K562 (cell line): ENCODE measurements around the gene TPGS1. TPM values are rescaled to one million over a fixed set of nuclear protein-coding genes. Genes with fewer than 3 reads are reported as not detected.

Experiments used
- ARID2 ChIP-seq: fragments of 450-650 bp; IDR thresholded peaks from 2 replicates; pipeline ENCODE4 v1.6.1; 2017; ENCODE audit warnings: antibody characterized with exemption, mild to moderate bottlenecking
- BCOR ChIP-seq: fragments of 450-650 bp; IDR thresholded peaks from 2 replicates; pipeline ENCODE4 v1.6.1; 2016
- CREM ChIP-seq: IDR thresholded peaks from 2 replicates; pipeline ENCODE4 v1.6.1; 2014; ENCODE audit warnings: antibody characterized with exemption, low read depth
- CTCF ChIP-seq, 3 experiments: IDR thresholded peaks in 2 of 3; conservative IDR thresholded peaks in 1 of 3; 2 replicates each; pipeline ENCODE4 v1.5.1; 2011 to 2012; ENCODE audit warnings: low read length in 3 of 3, mild to moderate bottlenecking in 3 of 3, control low read depth in 2 of 3, improper control_type of control experiment in 1 of 3, inconsistent platforms in 1 of 3, low read depth in 1 of 3, mixed read lengths in 1 of 3, moderate library complexity in 1 of 3; ENCODE audit not compliant: insufficient read depth in 2 of 3
- ELK3 ChIP-seq: fragments of 450-650 bp; formaldehyde crosslinking; IDR thresholded peaks from 2 replicates; pipeline ENCODE4 v1.4.0; 2020; ENCODE audit warnings: mild to moderate bottlenecking
- MCM3 ChIP-seq: fragments of 450-650 bp; IDR thresholded peaks from 2 replicates; pipeline ENCODE4 v1.6.1; 2016
- OTX1 ChIP-seq: fragments of 450-650 bp; formaldehyde crosslinking; IDR thresholded peaks from 2 replicates; pipeline ENCODE4 v1.4.0; 2022; ENCODE audit warnings: mild to moderate bottlenecking
- RAD51 ChIP-seq: fragments of 450-650 bp; IDR thresholded peaks from 2 replicates; pipeline ENCODE4 v1.7.1; 2016; ENCODE audit warnings: low read depth, mild to moderate bottlenecking, borderline replicate concordance
- RCOR1 ChIP-seq, 2 experiments: IDR thresholded peaks; 2 replicates each; pipeline ENCODE4 v1.6.1; 2012; ENCODE audit warnings: low read depth in 2 of 2, low read length in 2 of 2, borderline replicate concordance in 1 of 2, improper control_type of control experiment in 1 of 2
- SP1 ChIP-seq: sonication (generic); formaldehyde crosslinking; IDR thresholded peaks from 2 replicates; pipeline ENCODE4 v1.8.1; 2022; ENCODE audit warnings: mild to moderate bottlenecking, missing genetic modification reagents
- TRIM24 ChIP-seq, 2 experiments: fragments of 450-650 bp; IDR thresholded peaks; 2 replicates each; pipeline ENCODE4 v1.6.1; 2016
- TRIM25 ChIP-seq: fragments of 450-650 bp; IDR thresholded peaks from 2 replicates; pipeline ENCODE4 v1.7.0; 2016; ENCODE audit warnings: borderline replicate concordance
- USF2 ChIP-seq: sonication (generic); formaldehyde crosslinking; IDR thresholded peaks from 2 replicates; pipeline ENCODE4 v1.5.0; 2020; ENCODE audit warnings: missing genetic modification reagents
- YBX1 ChIP-seq: fragments of 450-650 bp; IDR thresholded peaks from 2 replicates; pipeline ENCODE4 v1.7.1; 2016; ENCODE audit warnings: mild to moderate bottlenecking
- ZEB2 ChIP-seq: fragments of 450-650 bp; IDR thresholded peaks from 2 replicates; pipeline ENCODE4 v1.6.1; 2016
- ZFP1 ChIP-seq: fragments of 450-650 bp; formaldehyde crosslinking; IDR thresholded peaks from 2 replicates; pipeline ENCODE4 v1.4.0; 2020; ENCODE audit warnings: mild to moderate bottlenecking, mixed read lengths
- ZNF263 ChIP-seq: sonication (generic); formaldehyde crosslinking; IDR thresholded peaks from 2 replicates; pipeline ENCODE4 v1.8.0; 2022; ENCODE audit warnings: mild to moderate bottlenecking, missing genetic modification reagents, borderline replicate concordance
- ZNF512 ChIP-seq: IDR thresholded peaks from 2 replicates; pipeline ENCODE4 v1.6.1; 2016; ENCODE audit warnings: missing genetic modification characterization, missing compliant biosample characterization
- polyA plus RNA-seq, 8 experiments: library from polyadenylated mRNA; depleted of rRNA in 4 of 8; stranded (reverse) in 5 of 8; unstranded in 3 of 8; fragments of >200 nt; fragmentation: Nextera tagmentation in 2 of 8; fragmentation: Illumina TruSeq in 1 of 8; extraction: Ambion mirVana in 2 of 8; extraction: Trizol in 1 of 8; gene quantifications; 2 replicates each; pipeline versions ENCODE4 v1.2.1 to v1.2.3, GENCODE V29; 2011 to 2014; ENCODE audit warnings: inconsistent platforms in 1 of 8, missing spikeins in 1 of 8
- total RNA-seq, 7 experiments: library from RNA; depleted of rRNA in 6 of 7; stranded (reverse); fragments of >200 nt in 6 of 7; fragmentation: Illumina TruSeq in 2 of 7; extraction: Trizol in 2 of 7; gene quantifications; 2 replicates each; pipeline versions ENCODE4 v1.2.1 to v1.2.3, GENCODE V29; 2011 to 2021; ENCODE audit warnings: low replicate concordance in 1 of 7
- TF ChIP-seq, protein P1 (sequence below): fragments of 450-650 bp; IDR thresholded peaks from 2 replicates; pipeline ENCODE4 v1.6.1; 2014; ENCODE audit warnings: low read depth, mild to moderate bottlenecking, moderate library complexity, borderline replicate concordance

TPGS1 gene
- total and polyA plus RNA-seq, 9 of the 15 experiments (the other 6 are each of a cell fraction or from before 2014, with no cell fraction given), result 0.30 to 31.6 (median 1.2) TPM; not detected in 2

DNA sequence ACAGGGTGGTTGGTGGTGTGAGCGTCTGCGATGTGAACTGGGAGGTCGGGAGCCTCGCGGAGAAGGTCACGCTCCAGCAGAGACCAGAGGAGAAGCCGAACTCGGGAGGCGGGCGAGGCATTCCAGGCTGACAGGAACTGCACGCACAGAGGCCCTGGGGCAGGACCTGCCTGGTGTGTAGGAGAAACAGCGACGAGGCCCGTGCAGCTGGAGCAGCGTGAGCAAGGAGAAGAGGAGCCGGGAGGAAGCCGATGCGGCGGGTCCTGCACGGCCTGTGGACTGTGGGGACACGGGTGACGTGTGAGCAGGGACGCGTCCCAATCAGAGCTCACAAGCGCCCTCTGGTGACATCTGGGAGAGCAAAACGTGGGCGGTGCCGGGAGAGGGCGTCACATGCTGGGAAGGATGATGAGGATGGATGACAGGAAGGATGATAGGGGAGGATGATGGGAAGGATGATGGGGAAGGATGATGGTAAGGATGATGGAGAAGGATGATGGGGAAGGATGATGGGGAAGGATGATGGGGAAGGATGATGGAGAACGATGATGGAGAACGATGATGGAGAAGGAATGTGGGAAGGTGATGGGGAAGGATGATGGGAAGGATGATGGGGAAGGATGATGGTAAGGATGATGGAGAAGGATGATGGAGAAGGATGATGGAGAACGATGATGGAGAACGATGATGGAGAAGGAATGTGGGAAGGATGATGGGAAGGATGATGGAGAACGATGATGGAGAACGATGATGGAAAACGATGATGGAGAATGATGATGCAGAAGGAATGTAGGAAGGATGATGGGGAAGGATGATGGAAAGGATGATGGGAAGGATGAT, 27.1 kb upstream of the TPGS1 start (continued):
- peak; percentile 77 to 95 (median 79) for TF ChIP-seq CTCF (IDR thresholded peaks at IDR 0.05 in 2 of 3, conservative IDR thresholded peaks at IDR 0.05 in 1 of 3; ENCODE audit: insufficient read depth in 2 of 3, low read depth in 1 of 3, low read length in 3 of 3)
- TF ChIP-seq RCOR1 (IDR thresholded peaks at IDR 0.05; ENCODE audit: borderline replicate concordance in 1 of 2, low read depth in 2 of 2, low read length in 2 of 2), result peak in 1 of 2 experiments; percentile 84; a peak in 3 of 4 replicates
- TF ChIP-seq ZEB2, result peak; percentile 64
- TF ChIP-seq USF2 (CRISPR knock-in tag), result peak; percentile 56
- TF ChIP-seq TRIM25, result peak; percentile 71; the same call in 1 of the 2 replicates
- peak; percentile 56 to 97 for TF ChIP-seq TRIM24 (IDR thresholded peaks at IDR 0.05)
- TF ChIP-seq SP1 (CRISPR knock-in tag), result peak; percentile 76; the same call in 1 of the 2 replicates
- no peak for TF ChIP-seq ELK3
- peak; percentile 99 for TF ChIP-seq YBX1
- peak; percentile 81 for TF ChIP-seq CREM
- TF ChIP-seq, protein P1, sequence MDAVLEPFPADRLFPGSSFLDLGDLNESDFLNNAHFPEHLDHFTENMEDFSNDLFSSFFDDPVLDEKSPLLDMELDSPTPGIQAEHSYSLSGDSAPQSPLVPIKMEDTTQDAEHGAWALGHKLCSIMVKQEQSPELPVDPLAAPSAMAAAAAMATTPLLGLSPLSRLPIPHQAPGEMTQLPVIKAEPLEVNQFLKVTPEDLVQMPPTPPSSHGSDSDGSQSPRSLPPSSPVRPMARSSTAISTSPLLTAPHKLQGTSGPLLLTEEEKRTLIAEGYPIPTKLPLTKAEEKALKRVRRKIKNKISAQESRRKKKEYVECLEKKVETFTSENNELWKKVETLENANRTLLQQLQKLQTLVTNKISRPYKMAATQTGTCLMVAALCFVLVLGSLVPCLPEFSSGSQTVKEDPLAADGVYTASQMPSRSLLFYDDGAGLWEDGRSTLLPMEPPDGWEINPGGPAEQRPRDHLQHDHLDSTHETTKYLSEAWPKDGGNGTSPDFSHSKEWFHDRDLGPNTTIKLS, result no peak
- 0 out of 2 replicates have a peak, but pooled peaks have one; percentile 48 for TF ChIP-seq BCOR
- TF ChIP-seq ZFP1 (CRISPR knock-in tag), result no peak
- peak; percentile 59; the same call in 1 of the 2 replicates for TF ChIP-seq ZNF263 (CRISPR knock-in tag)
- no peak for TF ChIP-seq OTX1 (CRISPR knock-in tag)
- TF ChIP-seq MCM3, result 0 out of 2 replicates have a peak, but pooled peaks have one; percentile 37
- 0 out of 2 replicates have a peak, but pooled peaks have one; percentile 9 for TF ChIP-seq ARID2
- TF ChIP-seq RAD51, result 0 out of 2 replicates have a peak, but pooled peaks have one; percentile 39
- peak; percentile 85 for TF ChIP-seq ZNF512 (tag)
